GM21526 (cell line): Measurements from ENCODE around the gene FMO4.
"Not testable (repeated sequence)": the region's sequence is repeated elsewhere in the genome, so short reads cannot be mapped to it uniquely, and the experiment has no call there.

ENCODE experiments used
- ATAC-seq: cut with Tn5 transposase; IDR thresholded peaks from one replicate; pipeline ENCODE4 v1.9.1; 2021; ENCODE audit warnings: moderate library complexity; ENCODE audit not compliant: unreplicated experiment, low FRiP score

The FMO4 gene

DNA sequence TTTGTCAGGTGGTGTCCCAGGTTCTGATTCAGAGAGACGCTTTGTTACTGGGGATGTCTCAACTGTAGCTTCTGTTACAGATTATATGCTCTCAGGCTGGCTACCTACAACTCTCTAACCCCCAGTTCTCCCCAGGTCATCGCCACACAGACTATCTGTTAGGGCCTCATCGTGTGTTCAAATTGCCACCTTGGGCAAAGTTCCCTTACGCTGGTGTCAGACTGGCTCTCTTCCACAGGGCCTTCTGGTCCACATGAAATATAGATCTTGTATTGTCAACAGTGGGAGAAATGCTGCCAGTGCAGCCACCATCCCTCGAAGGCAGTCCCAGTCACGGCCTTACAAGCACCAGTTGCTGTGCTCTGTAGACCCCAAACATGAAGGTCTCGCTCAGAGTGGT lies 15.3 kb downstream of the FMO4 start:
- no peak for ATAC-seq

DNA sequence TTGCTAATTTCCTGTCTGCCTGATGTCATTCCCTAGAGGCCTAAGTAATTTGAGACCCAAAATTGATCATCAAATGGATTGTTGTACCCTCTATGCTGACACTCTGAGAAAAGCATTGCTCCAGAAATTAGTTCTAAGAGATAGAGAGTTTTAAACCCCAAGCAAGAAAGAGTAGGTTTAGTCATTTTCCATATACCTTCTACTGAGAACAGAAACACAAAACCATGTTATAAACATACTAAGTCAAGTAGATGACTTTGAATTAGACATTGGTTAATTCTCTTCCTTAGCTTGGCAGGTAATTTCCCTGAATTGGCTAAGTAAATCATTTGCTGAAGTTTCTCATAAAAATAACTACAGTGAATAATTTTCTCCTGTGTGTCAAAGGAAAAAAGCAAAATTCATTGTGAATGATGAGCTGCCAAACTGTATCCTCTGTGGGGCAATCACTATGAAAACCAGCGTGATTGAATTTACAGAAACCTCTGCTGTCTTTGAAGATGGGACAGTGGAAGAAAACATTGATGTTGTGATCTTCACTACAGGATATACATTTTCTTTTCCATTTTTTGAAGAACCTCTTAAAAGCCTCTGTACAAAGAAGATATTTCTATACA lies 20.1 kb downstream of the FMO4 start:
- ATAC-seq: no peak

DNA sequence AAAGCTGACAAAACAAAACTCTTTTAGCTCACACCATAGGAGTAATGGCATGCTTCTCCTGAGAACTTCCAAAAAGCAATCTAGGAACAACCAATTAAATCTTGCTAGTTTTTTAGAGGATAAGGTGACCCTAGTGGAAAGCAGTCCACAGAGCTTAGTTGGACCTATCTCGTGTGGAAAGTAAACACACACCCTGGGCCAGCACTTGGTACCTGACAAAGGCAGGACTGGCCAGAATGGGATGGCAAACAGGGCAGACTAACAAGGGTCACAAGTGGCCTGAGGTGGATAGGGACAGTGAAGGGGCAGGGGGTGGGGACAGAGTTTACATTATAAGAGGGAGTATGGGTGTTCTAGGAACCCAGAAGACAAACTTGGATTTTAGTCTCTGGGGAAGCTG lies 22.0 kb downstream of the FMO4 start:
- ATAC-seq: no peak

DNA sequence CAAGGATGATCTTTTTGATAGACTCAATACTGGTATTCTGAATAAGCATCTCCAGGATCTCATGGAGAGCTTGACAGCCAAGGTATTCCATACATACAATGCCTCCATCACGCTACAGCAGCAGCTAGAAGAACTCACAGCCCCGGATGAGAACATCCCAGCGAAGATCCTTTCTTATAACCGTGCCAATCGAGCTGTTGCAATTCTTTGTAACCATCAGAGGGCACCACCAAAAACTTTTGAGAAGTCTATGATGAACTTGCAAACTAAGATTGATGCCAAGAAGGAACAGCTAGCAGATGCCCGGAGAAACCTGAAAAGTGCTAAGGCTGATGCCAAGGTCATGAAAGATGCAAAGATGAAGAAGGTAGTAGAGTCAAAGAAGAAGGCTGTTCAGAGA lies 25.4 kb downstream of the FMO4 start:
- ATAC-seq: not testable (repeated sequence)

DNA sequence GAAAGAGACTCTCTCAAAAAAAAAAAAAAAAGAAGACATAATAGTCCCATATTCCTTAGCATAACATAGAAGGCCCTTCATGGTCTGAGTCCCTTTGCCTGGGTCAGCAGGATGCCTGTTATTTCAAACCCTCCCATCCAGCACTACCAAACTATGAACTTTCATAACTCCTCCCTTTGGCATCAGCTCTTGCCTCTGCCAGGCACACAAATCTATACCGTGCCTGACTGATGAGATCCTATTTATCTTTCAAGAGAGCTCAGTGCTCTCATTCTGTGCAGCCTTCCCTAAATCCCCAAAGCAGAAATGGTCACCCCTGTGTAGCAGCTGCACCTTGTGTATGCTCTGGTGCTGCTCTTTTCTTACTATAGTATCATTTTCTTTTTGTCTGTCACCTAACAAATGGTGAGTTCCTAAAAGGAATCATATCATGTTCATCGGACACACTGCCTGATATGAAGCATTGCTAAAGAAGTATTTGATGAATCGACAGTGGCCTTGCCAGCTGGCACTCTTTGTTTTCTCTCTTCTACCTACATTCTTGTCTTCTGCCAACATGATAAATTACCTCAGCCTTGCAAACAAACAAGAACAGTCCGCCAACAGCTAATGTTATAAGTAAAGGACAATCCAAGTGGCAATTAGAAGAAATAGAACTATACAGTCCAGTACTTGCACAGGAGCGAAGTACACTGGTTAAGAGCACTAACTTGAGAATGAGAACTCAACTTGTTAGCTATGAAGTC lies 29.9 kb downstream of the FMO4 start:
- no peak for ATAC-seq

DNA sequence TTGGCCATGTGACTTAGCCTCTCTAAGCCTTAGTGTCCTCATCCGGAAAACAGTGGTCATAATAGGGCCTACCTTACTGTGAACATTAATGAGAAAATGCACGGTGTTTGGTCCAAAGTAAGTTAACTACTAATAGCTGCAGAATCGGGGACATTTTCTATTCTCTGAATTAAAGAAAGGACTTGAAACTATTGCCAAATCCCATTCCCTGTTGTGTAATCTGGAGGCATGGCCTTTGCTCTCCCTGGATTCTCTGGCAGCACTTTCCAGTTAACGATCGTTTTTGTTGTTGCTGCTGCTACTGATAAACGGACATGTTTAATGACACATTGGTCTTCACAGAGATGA lies 30.5 kb downstream of the FMO4 start:
- no peak for ATAC-seq

DNA sequence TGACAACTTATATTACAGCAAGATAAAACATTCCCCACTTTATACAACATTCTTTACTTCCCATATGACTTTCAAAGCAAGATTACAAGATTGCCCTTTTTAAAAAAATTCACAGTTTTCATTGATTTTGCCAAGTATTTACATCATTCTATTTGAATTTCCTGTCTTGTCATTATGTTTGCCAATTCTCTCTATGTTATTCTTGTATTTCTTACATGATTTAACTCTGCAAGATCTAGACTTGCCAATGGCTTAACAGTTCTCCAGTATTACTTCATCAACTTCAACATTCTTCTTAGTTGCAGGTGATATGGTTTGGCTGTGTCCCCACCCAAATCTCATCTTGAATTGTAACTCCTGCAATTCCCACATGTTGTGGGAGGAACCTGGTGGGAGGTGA lies 31.6 kb downstream of the FMO4 start:
- no peak for ATAC-seq

DNA sequence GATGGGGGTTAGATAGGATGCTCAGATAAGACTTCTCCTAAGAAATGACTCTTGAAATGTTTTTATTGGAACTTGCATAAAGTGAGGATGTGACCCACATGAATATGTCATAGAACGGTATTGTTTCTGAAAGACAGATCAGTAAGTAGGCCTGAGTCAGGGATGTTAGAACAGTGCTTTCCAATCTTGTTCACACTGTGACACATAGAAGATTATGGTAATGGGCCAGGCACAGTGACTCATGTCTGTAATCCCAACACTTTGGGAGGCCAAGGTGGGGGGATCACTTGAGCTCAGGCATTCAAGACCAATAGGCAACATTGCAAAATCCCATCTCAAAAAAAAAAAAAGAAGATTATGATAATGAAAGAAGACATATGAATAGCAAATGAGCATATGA lies 32.9 kb downstream of the FMO4 start:
- no peak for ATAC-seq

DNA sequence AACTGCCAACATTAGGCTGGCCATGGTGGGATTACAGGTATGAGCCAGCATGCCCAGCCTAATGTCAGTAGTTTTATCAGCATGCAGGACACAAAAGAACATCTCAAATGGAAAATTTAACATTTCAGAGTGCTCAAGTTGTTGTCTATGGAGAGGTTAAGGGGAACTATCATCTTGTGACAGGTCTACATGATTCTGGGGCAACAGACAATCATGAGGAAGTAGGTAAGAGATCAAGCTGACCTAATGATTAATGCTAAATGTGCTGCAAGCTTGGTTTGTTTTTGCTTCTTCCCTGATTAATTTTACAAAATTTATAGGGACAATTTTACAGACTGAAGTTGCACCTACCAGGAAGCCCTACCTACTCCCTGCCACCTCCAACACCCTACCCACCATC lies 36.6 kb downstream of the FMO4 start:
- ATAC-seq: no peak

DNA sequence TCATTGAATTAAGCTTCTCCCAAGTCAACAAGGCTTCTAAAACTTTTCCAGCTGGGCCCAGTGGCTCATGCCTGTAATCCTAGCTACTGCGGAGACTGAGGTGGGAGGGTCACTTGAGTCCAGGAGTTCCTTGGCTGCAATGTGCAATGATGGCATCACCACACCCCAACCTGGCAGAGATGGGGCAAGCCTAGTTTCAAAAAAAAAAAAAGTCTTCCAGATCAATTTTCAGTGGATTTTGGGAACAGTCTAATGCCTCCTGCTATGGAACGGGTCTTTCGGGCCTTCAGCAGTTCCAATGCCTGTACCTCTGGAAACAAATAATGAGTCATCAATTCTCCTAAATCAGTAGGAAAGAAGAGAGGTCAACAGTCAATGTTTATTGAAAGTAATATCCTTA lies 38.0 kb downstream of the FMO4 start:
- ATAC-seq: no peak

DNA sequence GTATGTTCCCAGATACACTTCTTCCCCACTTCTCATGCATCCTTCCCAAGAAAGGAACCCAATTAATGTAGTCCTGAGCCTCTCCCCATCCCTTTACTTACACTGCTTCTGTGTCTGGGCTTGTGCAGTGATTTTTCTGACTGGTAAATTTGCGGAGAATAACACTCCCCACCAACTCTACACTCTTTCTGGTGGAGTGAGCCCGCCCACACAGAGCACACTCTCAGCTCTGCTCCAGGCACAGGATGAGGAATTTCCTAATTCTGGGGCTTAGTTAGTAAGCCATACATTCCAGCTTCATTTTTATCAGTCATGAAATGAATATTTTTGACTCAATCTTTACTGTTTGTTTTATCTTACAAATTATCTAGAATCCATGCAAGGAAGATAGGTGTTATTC lies 38.6 kb downstream of the FMO4 start:
- ATAC-seq: no peak

DNA sequence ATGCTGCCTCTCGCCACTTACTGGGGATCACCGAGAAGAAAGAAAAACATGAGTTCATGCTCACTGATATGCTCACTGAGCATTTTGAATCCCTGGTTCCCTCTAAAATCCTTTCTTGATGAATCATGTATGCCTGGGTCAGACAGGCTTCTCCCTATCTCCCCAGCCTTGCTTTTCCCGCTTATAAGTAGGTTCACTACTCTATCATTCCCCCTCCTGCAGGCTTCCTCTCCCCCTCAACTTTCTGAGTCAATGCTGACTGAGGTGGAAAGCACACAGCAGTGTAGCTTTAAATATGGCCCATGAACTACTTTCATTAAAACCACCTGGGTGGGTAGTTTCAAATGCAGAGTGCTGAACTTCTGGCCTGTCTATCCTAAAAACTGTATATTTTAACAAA lies 41.7 kb downstream of the FMO4 start:
- no peak for ATAC-seq

DNA sequence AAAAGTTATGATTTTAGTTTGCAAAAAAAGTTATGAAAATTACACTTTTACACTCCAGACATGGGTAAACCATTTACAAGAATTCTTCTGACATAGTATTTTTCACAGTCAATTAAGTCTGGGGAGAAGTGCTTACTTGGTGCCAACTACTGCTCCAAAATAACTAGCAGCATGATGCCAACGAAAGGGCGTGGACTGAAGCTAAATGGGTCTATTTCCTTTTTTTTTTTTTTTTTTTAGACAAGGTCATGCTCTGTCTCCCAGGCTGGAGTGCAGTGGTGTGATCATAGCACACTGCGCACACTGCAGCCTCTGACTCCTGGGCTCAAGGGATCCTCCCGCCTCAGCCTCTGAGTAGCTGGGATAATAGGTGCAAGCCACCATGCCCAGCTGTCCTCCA lies 43.2 kb downstream of the FMO4 start:
- ATAC-seq: no peak

DNA sequence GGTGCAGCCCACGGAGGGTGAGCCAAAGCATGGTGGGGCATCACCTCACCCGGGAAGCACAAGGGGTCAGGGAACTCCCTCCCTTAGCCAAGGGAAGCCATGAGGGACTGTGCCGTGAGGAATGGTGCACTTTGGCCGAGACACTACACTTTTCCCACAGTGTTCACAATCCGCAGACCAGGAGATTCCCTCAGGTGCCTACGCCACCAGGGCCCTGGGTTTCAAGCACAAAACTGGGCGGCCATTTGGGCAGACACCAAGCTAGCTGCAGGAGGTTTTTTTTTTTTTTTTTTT lies 45.3 kb downstream of the FMO4 start:
- not testable (repeated sequence) for ATAC-seq

DNA sequence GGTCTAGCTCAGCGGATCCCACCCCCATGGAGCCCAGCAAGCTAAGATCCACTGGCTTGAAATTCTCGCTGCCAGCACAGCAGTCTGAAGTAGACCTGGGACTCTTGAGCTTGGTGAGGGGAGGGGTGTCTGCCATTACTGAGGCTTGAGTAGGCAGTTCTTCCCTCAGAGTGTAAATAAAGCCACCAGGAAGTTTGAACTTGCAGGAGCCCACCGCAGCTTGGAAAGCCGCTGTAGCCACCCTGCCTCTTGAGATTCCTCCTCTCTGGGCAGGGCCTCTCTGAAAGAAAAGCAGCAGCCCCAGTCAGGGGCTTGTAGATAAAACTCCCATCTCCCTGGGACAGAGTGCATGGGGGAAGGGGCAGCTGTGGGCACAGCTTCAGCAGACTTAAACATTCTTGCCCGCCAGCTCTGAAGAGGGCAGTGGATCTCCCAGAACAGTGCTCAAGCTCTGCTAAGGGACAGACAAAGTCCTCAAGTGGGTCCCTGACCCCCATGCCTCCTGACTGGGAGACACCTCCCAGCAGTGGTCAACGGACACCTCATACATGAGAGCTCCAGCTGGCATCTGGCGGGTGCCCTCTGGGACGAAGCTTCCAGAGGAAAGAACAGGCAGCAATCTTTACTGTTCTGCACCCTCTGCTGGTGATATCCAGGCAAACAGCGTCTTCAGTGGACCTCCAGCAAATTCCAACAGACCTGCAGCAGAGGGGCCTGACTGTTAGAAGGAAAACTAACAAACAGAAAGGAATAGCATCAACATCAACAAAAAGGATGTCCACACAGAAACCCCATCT lies 45.9 kb downstream of the FMO4 start:
- not testable (repeated sequence) for ATAC-seq

DNA sequence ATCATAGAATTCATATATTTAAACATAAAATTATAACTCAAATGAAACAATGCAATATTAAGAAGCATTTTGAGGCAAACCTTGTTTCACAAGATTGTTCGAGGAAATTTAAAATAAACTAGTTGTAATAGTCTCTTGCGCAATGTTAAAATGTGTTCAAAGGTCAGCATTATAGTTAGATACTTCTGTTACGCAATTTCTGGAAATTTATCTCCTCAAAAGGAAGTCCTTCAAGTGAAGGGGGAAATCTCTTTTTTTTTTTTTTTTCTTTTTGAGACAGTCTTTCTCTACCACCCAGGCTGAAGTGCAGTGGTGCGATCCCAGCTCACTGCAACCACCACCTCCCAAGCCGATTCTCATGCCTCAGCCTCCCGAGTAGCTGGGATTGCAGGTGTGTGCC lies 52.1 kb downstream of the FMO4 start:
- no peak for ATAC-seq

DNA sequence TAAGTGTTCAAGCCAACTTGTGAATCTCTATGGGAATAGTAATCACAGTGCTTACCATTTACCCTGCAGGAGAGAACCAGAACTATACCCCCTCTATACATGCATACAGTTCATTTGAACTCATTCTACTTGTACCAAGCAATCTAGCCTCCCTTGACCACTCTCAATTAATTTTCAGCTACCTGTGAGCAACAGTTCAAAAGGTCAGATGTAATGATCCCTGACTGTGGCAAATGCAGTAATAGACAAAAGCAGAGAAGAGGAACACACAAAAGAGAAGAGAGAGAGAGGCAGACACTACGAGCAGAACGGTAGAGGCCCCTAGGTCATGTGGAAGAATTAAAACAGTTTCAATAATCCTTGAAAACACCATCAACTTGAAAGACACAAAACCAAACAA lies 52.8 kb downstream of the FMO4 start:
- no peak for ATAC-seq

DNA sequence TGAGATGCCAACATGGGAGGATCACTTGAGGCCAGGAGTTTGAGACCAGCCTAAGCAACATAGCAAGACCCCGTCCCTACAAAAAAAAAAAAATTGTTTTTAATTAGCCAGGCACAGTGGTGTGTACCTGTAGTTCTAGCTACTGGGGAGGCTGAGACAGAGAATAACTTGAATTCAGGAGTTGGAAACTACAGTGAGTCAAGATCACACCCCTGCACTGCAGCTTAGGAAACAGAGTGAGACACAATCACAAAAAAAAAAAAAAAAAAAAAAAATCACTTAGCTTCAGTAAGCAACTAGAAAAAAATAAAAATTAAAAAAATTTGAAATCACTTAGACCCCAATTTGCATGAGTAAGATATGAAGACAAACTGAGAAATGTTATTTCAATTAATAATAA lies 53.5 kb downstream of the FMO4 start:
- no peak for ATAC-seq

DNA sequence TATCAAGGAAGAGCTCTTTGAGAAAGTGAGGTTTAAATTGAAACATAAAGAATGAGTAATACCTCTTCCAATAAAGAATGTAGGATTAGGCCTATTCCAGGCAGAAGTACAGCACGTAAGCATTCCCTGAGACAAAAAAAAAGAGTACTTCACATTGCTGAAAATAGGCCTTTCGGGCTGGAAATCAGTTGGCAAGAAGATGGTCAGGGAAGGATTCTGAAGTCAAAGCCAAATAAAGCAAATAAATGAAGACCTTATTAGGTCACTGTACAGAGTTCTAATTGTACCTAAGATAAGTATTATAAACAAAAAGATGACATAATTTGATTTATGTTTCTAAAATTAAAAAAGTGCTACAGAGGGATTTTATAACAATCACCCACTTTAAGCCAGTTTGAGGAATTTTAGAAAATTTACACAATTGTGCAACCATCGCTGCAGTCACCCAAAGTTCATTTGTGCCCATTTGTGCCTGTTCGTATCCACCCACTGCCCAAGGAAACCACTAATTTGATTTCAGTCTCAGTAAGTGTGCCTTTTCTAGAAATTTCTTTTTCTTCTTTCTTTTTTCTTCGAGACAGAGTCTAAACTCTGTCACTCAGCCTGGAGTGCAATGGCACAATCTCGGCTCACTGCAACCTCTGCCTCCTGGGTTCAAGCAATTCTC lies 58.6 kb downstream of the FMO4 start:
- ATAC-seq: no peak

DNA sequence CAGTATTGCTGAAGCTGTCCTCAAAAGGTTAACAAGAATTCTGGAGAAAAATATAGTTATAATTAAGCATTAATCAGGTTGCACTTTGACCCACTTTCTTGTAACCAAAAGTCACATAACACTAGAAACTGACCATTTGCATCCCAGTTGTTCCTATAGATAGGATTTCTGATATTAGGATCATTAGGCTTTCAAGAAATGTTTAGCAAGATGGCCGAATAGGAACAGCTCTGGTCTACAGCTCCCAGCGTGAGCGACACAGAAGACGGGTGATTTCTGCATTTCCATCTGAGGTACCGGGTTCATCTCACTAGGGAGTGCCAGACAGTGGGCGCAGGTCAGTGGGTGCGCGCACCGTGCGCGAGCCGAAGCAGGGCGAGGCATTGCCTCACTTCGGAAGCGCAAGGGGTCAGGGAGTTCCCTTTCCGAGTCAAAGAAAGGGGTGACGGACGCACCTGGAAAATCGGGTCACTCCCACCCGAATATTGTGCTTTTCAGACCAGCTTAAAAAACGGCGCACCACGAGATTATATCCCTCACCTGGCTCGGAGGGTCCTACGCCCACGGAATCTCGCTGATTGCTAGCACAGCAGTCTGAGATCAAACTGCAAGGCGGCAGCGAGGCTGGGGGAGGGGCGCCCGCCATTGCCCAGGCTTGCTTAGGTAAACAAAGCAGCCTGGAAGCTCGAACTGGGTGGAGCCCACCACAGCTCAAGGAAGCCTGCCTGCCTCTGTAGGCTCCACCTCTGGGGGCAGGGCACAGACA lies 59.6 kb downstream of the FMO4 start:
- not testable (repeated sequence) for ATAC-seq

DNA sequence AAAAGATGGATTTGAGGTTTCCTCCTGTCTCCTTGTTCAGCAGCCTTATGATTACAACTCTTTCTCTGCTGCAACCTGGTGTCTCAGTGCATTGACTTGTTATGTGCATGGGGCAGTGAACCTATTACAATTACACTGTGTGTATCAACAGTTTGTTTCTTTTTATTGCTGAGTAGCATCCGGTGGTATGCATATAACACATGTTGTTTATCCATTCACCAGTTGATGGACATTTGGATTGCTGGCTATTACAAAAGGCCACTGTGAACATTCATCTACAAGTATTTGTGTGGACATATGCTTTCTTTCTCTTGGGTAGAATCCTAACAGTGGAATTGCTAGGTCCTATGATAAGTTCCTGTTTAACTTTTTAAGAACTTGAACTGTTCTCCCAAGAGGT lies 65.9 kb downstream of the FMO4 start:
- ATAC-seq: no peak
